HG02798 (cell line): Measurements from ENCODE around the gene FANCC.
"Not testable (repeated sequence)": the region's sequence is repeated elsewhere in the genome, so short reads cannot be mapped to it uniquely, and the experiment has no call there.

Source experiments
- ATAC-seq: cut with Tn5 transposase; IDR thresholded peaks from one replicate; pipeline ENCODE4 v1.9.1; 2021; ENCODE audit warnings: mild to moderate bottlenecking; ENCODE audit not compliant: unreplicated experiment, poor library complexity

FANCC gene

GRCh38 chr9:95284162-95285080, 33.1 kb downstream of the FANCC start:
- no peak for ATAC-seq

GRCh38 chr9:95283673-95284072, 33.8 kb downstream of the FANCC start:
- no peak for ATAC-seq

- no peak for ATAC-seq
These were observed 35.2 kb downstream of the FANCC start for GRCh38 chr9:95282332-95282731.

- no peak for ATAC-seq
These were observed 36.8 kb downstream of the FANCC start for GRCh38 chr9:95280745-95281144.

- ATAC-seq, result no peak
These were observed 40.0 kb downstream of the FANCC start for GRCh38 chr9:95277509-95277908.

GRCh38 chr9:95276395-95276954, 41.0 kb downstream of the FANCC start:
- no peak for ATAC-seq

GRCh38 chr9:95274160-95274559, 43.3 kb downstream of the FANCC start:
- ATAC-seq, result not testable (repeated sequence)

- no peak for ATAC-seq
These were observed 44.0 kb downstream of the FANCC start for GRCh38 chr9:95273369-95274022.

GRCh38 chr9:95272830-95273229, 44.7 kb downstream of the FANCC start:
- no peak for ATAC-seq

GRCh38 chr9:95270790-95271189, 46.7 kb downstream of the FANCC start:
- ATAC-seq, result no peak

- not testable (repeated sequence) for ATAC-seq
These were observed 47.4 kb downstream of the FANCC start for GRCh38 chr9:95269803-95270773.

- ATAC-seq, result no peak
These were observed 48.8 kb downstream of the FANCC start for GRCh38 chr9:95268681-95269080.

- peak; percentile 79 for ATAC-seq
These were observed 50.9 kb downstream of the FANCC start for GRCh38 chr9:95266649-95267048.

- ATAC-seq, result no peak
These were observed 51.5 kb downstream of the FANCC start for GRCh38 chr9:95265960-95266359.

GRCh38 chr9:95264954-95265615, 52.4 kb downstream of the FANCC start:
- no peak for ATAC-seq

GRCh38 chr9:95261890-95262289, 55.6 kb downstream of the FANCC start:
- no peak for ATAC-seq

GRCh38 chr9:95250462-95251221, 66.9 kb downstream of the FANCC start:
- ATAC-seq, result no peak

GRCh38 chr9:95249986-95250385, 67.5 kb downstream of the FANCC start:
- no peak for ATAC-seq

- no peak for ATAC-seq
These were observed 71.0 kb downstream of the FANCC start for GRCh38 chr9:95246547-95246946.
